Kidney epithelial cell (primary cell): ENCODE data around the gene CCDC178. TPM values are rescaled to one million over a fixed set of nuclear protein-coding genes. Genes with fewer than 3 reads are reported as not detected.

ENCODE experiments used
- DNase-seq: peaks from one replicate; pipeline ENCODE4 v3.0.0-alpha.2; 2010; ENCODE audit warnings: low read depth
- H3K27me3 ChIP-seq: 2 replicates; pipeline ENCODE4 v1.6.0; 2011; ENCODE audit warnings: low read length; ENCODE audit not compliant: control insufficient read depth, insufficient read depth
- H3K36me3 ChIP-seq: 2 replicates; pipeline ENCODE4 v1.5.1; 2011; ENCODE audit warnings: low read length; ENCODE audit not compliant: control insufficient read depth, insufficient read depth
- H3K4me3 ChIP-seq: 2 replicates; pipeline ENCODE4 v1.5.1; 2011; ENCODE audit warnings: low read depth, mild to moderate bottlenecking, control low read depth, low read length
- CTCF ChIP-seq: IDR thresholded peaks from 2 replicates; pipeline ENCODE4 v1.5.1; 2011; ENCODE audit warnings: mild to moderate bottlenecking, moderate library complexity, low read length, control low read depth, inconsistent platforms; ENCODE audit not compliant: insufficient read depth, poor library complexity, severe bottlenecking
- total RNA-seq: library from RNA; depleted of rRNA; stranded (reverse); fragments of >200 nt; gene quantifications from 2 replicates; pipeline ENCODE4 v1.2.3, GENCODE V29; 2015

The CCDC178 gene
- total RNA-seq, 1 donor from 2014 or later, result 0.08 TPM

GRCh38 chr18:32891130-32891529, 549.4 kb downstream of the CCDC178 start:
- TF ChIP-seq CTCF, result no peak
- Histone ChIP-seq H3K27me3 (no peaks in the 10 kb centered on the region), H3K4me3 (no peak overlapping the region), H3K36me3 (no peaks in the 10 kb centered on the region)
- no peak for DNase-seq

DNA sequence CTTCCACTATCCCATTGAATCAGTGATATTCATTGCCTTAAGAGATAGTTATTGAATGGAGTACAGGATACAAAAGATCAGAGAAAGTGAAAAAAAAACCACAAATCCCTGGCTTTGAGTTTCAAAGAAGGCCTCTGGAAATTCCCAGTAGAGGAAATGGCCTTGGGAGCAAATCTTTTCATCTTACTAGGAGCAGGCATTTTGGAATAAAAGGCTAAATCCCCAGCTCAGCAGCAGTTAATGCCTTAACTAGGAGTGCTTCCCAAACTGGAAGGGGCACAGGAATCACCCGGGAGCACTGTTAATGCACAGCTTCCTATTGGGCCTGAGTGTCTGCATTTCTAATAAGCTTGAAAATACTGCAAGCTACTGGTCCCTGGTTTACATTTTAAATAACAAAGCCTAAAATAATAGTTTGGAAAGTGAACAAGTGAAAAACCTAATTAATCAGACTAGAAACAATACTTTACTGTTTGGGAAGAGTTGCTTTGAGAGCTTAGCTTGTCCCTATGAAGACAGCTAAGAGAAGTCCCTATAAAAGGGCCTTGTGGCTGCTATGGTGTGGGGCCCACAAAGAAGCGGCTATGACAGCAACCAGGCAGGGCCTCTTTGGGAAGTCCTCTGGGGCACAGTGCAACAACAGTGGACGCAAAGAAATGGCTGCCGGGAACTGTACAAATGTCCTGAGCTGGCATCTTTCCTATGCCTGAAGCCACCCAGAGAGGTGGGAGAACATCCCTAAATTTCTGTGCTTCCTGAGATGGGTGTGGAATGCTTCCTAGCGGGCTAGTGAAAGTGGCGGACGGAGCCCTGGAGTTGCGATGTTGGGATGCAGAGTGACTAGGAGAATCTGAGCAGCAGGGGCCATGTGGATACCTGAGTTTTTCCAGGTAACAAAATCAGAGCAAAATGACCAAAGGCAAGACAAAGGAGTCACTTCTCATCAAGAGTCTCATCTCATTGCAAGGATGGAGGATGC, 550.6 kb downstream of the CCDC178 start:
- no peak overlapping the region for H3K4me3 ChIP-seq
- no peaks in the 10 kb centered on the region for H3K27me3 ChIP-seq
- H3K36me3 ChIP-seq, result no peaks in the 10 kb centered on the region
- no peak for DNase-seq
- no peak for TF ChIP-seq CTCF

GRCh38 chr18:32888306-32888705, 552.2 kb downstream of the CCDC178 start:
- Histone ChIP-seq H3K27me3 (no peaks in the 10 kb centered on the region), H3K36me3 (no peaks in the 10 kb centered on the region), H3K4me3 (no peak overlapping the region)
- no peak for TF ChIP-seq CTCF
- DNase-seq, result no peak

Other genes with a start within 250 kb of the CCDC178 start
- 1.4 and 1.8 TPM in 2 replicates for gene ASXL3, start 137.5 kb upstream of the CCDC178 start, total RNA-seq